ENCODE measurements around the gene C9orf85. TPM values are rescaled to one million over a fixed set of nuclear protein-coding genes. Genes with fewer than 3 reads are reported as not detected.

The C9orf85 gene
- total RNA-seq, 4 donors from 2014 or later = 12.3 to 18.4 (median 16.0) TPM

DNA sequence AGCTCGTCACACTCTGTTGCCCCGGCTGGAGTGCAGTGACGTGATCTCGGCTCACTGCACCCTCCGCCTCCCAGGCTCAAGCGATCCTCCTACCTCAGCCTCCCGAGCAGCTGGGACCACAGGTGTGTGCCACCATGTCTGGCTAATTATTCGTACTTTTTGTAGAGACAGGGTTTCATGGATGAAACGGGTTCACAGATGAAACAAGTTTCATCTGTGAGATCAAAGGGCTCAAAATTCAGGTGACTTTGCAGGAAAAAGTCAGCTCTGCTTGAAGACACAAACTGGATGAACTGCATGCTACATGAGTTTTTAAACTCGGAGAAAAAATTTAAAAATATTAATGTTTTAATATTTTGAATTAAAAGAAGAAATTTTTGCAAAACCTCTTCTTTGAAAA is 24.9 kb upstream of the C9orf85 start:
- Histone ChIP-seq H3K27me3 (no peaks in the 10 kb centered on the region), H3K9me3 (peaks cover 0 to 25% (median 7%) of the 10 kb centered on the region in 4 donors), H3K36me3 (peaks cover 0 to 23% (median 0%) of the 10 kb centered on the region in 3 donors), H3K4me1 (peaks cover 0 to 11% (median 0%) of the 10 kb centered on the region in 4 donors), H3K4me3 (no peak overlapping the region), H3K27ac (no peak overlapping the region)
- 94 to 98% methylated on average over 10 of the region's 10 CpGs for WGBS, 2 donors
- no peak for DNase-seq (ENCODE audit: low spot score in 2 of 2)
- no peak for TF ChIP-seq POLR2A (IDR thresholded peaks at IDR 0.05)
- TF ChIP-seq EP300 (IDR thresholded peaks at IDR 0.05) = no peak
- TF ChIP-seq, protein P1, sequence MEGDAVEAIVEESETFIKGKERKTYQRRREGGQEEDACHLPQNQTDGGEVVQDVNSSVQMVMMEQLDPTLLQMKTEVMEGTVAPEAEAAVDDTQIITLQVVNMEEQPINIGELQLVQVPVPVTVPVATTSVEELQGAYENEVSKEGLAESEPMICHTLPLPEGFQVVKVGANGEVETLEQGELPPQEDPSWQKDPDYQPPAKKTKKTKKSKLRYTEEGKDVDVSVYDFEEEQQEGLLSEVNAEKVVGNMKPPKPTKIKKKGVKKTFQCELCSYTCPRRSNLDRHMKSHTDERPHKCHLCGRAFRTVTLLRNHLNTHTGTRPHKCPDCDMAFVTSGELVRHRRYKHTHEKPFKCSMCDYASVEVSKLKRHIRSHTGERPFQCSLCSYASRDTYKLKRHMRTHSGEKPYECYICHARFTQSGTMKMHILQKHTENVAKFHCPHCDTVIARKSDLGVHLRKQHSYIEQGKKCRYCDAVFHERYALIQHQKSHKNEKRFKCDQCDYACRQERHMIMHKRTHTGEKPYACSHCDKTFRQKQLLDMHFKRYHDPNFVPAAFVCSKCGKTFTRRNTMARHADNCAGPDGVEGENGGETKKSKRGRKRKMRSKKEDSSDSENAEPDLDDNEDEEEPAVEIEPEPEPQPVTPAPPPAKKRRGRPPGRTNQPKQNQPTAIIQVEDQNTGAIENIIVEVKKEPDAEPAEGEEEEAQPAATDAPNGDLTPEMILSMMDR (IDR thresholded peaks at IDR 0.05) = no peak

DNA sequence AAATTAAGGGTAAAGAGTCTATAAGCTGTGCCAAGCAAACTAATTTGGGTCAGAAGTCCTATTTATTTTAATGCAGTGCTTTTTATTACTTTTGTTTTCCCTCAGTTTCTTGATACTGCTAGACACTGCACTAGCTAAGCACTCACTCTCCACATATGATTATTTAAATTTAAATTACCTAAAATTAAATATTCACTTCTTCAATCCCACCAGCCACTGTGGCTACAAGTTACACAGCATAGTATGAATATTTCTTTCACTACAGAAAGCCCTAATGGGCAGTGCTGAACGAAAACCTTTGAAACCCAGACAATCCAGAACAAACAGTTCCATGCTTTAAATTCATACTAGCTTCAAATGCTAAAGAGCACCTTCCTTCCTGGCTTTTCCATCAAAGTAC is 24.1 kb upstream of the C9orf85 start:
- Histone ChIP-seq H3K27ac (no peak overlapping the region), H3K36me3 (peaks cover 0 to 15% (median 0%) of the 10 kb centered on the region in 3 donors), H3K4me3 (no peak overlapping the region), H3K4me1 (peaks cover 0 to 11% (median 0%) of the 10 kb centered on the region in 4 donors), H3K27me3 (no peaks in the 10 kb centered on the region), H3K9me3 (peaks cover 0 to 17% (median 7%) of the 10 kb centered on the region in 4 donors)
- no peak for DNase-seq (ENCODE audit: low spot score in 2 of 2)
- TF ChIP-seq, protein P1 (IDR thresholded peaks at IDR 0.05) = no peak
- TF ChIP-seq EP300 (IDR thresholded peaks at IDR 0.05) (no peak), POLR2A (IDR thresholded peaks at IDR 0.05) (no peak)
- WGBS, 2 donors = 60 to 62% methylated on average over 1 of the region's 1 CpG

DNA sequence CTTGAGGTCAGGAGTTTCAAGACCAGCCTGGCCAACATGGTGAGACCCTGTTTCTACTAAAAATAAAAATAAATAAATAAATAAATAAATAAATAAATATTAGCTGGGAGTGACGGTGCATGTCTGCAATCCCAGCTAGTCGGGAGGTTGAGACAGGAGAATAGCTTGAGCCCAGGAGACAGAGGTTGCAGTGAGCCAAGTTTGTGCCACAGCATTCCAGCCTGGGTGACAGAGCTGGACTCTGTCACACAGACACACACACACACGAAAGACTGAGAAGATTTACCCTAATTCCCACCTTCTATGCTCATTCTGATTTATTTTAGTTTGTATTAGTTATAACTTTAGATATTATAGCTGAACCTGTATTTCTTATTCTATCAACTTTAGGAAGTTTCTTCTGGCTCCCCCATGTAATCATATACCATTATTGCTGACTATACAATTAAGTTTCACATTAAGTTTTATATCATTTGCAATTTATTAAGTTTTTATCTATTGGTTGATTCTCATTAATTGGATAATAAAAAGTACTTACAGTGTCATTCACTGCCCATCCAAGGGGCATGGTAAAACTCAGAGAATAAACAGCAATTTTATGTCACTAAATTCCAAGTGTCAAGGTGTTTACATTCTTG is 21.3 kb upstream of the C9orf85 start:
- 81 to 85% methylated on average over 3 of the region's 3 CpGs for WGBS, 2 donors
- TF ChIP-seq POLR2A (IDR thresholded peaks at IDR 0.05) = no peak
- TF ChIP-seq, protein P1 (IDR thresholded peaks at IDR 0.05) = no peak
- TF ChIP-seq EP300 (IDR thresholded peaks at IDR 0.05) = no peak
- no peak overlapping the region for H3K27ac ChIP-seq
- H3K4me3 ChIP-seq = no peak overlapping the region
- DNase-seq (ENCODE audit: low spot score in 2 of 2) = no peak
- H3K4me1 ChIP-seq = peaks cover 0 to 11% (median 0%) of the 10 kb centered on the region in 4 donors
- no peaks in the 10 kb centered on the region for H3K9me3 ChIP-seq
- no peaks in the 10 kb centered on the region for H3K36me3 ChIP-seq
- no peaks in the 10 kb centered on the region for H3K27me3 ChIP-seq

DNA sequence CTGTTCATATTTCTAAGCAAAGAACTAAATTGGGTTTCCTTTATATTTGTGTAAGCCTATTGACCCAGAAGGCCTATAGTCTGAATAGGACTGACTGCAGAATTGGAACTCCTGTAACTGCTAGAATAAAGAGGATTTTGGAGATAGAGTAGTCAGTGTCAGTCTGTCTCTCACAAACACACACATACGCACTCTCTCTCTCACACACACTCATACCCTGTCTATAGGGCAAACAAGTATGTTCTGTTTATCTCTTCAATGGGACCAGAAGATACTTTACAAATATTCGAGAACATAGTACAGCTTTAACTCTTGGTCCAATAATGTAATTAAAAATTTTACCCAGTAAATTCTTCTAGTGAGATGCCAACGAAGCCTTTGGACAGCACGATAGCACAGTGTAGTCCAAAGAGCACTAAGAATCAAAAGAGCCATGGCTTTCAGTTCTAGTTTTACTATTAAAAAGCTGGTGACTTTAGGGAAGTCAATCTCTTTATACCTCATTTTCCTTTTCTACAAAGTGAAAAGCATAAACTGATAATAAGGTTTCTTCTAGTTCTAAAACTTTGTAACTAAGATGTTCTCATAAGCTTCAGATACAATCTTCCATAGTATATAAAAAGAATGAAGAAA is 19.8 kb upstream of the C9orf85 start:
- WGBS, 2 donors = 89 to 91% methylated on average over 4 of the region's 4 CpGs
- Histone ChIP-seq H3K4me1 (peaks cover 0 to 11% (median 4%) of the 10 kb centered on the region in 4 donors), H3K9me3 (no peaks in the 10 kb centered on the region), H3K36me3 (no peaks in the 10 kb centered on the region), H3K27me3 (no peaks in the 10 kb centered on the region), H3K27ac (no peak overlapping the region), H3K4me3 (no peak overlapping the region)
- DNase-seq (ENCODE audit: low spot score in 2 of 2) = no peak
- TF ChIP-seq POLR2A (IDR thresholded peaks at IDR 0.05) = no peak

DNA sequence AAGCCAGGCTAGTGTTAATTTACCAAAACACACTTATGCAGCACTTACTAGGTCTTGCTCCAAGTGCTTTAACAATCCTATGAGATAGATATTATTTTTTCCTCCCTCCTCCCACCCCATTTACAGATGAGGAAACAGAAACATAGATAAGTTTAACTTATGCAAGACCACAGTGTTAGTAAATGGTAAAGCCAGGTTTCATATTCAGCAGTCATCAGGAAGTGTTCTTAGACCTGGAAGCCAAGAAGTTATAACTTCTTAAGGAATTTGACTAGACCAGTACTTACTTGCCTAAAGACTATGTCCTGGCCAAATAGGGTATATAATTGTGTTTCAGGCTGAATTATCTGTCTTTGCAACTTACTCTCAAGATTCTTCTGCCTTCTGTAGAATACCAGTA is 16.3 kb upstream of the C9orf85 start:
- DNase-seq (ENCODE audit: low spot score in 2 of 2) = no peak
- no peak for TF ChIP-seq POLR2A (IDR thresholded peaks at IDR 0.05)
- no peak for TF ChIP-seq EP300 (IDR thresholded peaks at IDR 0.05)
- TF ChIP-seq, protein P1 (IDR thresholded peaks at IDR 0.05) = no peak
- Histone ChIP-seq H3K36me3 (no peaks in the 10 kb centered on the region), H3K4me3 (no peak overlapping the region), H3K4me1 (peaks cover 0 to 14% (median 7%) of the 10 kb centered on the region in 4 donors), H3K27me3 (no peaks in the 10 kb centered on the region), H3K9me3 (no peaks in the 10 kb centered on the region), H3K27ac (no peak overlapping the region)
